OCI-M1 (cell line): ENCODE data around the gene NPAS2.
A peak's percentile ranks its signal among the peaks of the same experiment; 100 is the strongest.

Experiments used
- DNase-seq: peaks from one replicate; lab custom pipeline; 2025; lab: John Stamatoyannopoulos, UW

The NPAS2 gene

DNA sequence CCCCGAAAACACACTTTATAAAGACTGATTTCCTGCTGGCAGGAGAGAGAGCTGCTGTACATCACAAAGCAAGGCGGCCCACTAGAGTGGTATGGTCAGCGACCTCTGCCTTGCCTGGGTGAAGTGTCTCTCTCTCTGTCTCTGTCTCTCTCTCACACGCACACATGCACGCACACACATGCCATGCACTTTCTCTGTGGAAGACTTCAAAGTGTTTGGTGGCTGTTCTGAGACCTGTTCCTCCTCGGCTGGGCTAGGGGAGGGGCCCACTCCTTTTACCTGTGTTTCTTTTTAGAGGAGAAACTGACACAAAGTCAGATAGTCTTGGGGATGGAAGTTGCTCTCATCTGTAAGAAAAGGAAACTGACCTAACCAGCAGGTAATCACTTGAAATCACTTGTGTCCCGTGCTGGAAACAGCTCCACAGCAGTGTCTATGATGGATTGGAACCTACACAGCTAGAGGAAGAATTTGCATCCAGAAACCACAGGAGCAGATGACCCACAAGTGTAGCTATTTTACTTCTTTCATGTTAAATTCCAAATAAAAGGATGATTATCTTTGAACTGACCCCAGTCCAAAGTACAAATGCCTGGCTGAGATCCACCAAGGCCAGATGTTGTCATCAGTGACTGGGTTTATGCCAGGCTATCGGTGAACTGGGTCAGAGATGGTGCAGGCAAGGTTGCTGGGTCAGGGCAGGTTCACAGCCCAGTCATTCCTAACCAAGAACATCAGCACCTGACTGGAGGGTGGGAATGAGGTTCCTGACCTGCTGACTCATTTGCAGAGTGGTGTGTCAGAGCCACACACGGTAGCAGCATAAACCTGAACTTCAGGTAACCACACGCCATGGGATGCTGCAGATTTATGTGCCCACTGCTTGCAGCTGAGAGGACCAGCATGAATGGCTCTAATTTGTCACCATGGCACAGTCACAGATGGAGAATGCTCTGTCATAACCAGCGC, 63.0 kb downstream of the NPAS2 start:
- no peak for DNase-seq

GRCh38 chr2:100884145-100884621, 64.2 kb downstream of the NPAS2 start:
- peak; percentile 56 for DNase-seq

DNA sequence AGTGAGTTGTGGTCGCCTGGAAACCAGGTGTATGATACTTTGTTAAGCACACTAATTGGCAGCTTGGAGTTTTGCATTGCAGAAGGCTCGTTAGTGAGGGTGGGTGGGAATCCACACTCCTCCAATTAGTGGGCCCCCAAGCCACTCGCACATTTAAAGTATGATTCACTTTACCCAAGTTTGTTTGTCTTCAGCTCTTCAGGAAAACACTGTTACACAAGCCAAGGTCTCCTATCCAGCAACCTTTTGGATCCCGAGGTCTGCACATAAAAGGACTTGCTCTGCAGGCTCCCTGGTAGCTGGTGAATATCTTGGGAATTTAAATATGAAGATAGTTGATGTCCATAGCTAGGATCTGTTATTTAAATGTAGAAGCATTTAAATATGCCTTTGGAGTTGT, 66.1 kb downstream of the NPAS2 start:
- no peak for DNase-seq

- no peak for DNase-seq
Measured at GRCh38 chr2:100887039-100887578, 67.2 kb downstream of the NPAS2 start.

- DNase-seq, result no peak
Measured at GRCh38 chr2:100887713-100888495, 68.0 kb downstream of the NPAS2 start.

DNA sequence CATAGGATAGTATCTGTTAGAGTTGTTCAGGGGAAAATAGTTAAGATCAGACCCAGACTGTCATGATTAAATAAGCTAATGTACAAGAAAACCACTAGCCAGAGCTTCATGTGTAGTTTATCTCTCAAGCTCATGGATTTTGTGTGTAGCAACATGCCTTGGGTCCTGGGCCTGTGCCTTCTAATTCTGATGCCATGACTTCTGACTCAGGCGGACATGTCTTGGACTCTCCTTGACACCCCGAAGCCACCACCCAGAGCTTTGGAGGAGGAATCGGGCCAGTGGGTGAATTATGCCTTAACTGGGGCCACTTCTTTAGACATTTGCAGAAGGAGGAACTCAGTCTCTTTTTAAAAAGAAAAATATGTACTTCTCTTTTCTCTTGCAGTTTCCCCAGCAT, 68.7 kb downstream of the NPAS2 start:
- DNase-seq, result peak; percentile 2

- DNase-seq, result no peak
Measured at GRCh38 chr2:100889286-100889685, 69.3 kb downstream of the NPAS2 start.

- DNase-seq, result peak; percentile 85
Measured at GRCh38 chr2:100891906-100892642, 72.1 kb downstream of the NPAS2 start.

DNA sequence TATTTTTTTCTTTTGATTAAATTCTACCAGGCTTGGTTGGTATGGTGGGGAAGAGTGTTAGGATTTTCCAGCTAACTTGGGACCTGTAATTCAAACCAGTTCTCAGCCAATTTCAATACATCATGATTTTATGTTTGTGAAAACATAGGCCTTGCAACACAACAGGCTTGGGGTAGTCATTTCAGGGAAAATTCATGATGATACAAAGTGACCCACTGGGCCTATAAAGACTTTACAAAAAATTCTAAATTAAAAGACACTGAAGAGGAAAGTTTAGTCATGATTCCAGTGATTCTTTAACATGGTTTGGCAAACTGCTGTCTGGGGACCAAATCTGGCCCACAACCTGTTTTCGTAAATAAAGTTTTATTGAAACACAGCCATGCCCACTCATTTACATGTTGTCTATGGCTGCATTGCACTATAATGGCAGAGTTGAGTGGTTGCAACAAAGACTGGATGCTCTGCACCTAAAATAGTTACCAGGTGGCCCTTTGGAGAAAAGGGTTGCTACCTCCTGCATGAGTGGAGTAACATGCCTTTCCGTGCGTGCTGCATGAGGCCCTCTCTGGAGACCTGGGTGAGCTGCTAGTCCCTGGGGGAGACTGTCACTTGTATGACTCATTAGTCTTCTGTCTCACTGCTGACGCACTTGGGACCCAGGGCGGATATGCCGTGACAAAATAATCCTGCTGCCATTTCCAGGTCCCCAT, 73.6 kb downstream of the NPAS2 start:
- DNase-seq, result no peak

DNA sequence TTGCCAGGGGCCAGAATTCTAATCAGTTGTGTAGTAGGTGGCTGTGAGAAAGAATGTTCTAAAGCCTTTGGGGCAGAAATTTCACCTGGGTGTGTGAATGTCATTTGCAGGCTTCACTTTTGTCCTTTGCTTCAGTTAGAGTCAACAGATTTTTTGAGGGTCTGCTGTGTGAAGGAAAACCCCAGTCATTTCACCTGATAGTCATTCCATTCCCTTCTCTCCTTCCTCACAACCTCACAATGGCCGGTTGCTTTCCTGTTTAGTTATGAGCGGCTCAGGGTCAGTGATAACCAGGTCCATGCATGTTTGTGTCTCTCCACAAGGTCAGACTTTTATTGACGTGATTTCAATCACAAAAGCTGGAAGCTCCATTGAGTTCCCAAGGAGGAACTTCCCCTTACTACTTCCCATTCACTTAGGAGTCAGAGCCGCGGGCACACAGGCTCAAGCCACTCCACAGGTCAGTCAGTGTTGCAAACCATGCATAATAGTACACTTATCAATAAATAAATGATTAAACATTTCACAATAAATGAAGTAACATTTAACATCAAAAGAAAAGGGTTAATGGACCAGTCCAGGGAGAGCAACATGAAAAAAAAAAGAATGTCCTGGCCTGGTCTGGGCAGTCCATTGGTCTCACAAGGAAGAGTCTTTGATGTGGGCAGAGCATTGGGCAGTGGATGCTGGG, 74.3 kb downstream of the NPAS2 start:
- DNase-seq, result no peak

- no peak for DNase-seq
Measured at GRCh38 chr2:100894796-100895156, 74.8 kb downstream of the NPAS2 start.

DNA sequence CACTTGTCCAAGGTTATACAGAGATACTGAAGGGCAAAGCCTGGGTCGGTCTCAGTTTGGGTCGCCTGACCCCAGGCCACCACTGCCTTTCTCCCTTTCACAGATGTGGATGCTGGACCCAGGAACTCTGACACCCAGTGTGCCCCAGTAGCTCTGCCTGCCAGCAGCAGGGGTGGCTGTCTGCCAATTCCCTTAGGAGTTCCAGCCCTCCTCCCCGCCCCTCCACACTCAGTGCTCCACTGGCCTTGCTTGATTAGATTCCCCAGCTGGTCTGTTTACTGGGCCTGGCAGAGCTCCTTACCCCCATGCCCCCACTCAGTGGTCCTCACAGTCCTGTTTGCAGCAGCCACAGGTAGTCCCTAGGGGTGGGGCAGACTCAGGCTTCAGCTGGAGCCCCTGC, 75.5 kb downstream of the NPAS2 start:
- DNase-seq, result no peak

- no peak for DNase-seq
Measured at GRCh38 chr2:100895934-100896685, 76.2 kb downstream of the NPAS2 start.

GRCh38 chr2:100898035-100898665, 78.2 kb downstream of the NPAS2 start:
- no peak for DNase-seq

DNA sequence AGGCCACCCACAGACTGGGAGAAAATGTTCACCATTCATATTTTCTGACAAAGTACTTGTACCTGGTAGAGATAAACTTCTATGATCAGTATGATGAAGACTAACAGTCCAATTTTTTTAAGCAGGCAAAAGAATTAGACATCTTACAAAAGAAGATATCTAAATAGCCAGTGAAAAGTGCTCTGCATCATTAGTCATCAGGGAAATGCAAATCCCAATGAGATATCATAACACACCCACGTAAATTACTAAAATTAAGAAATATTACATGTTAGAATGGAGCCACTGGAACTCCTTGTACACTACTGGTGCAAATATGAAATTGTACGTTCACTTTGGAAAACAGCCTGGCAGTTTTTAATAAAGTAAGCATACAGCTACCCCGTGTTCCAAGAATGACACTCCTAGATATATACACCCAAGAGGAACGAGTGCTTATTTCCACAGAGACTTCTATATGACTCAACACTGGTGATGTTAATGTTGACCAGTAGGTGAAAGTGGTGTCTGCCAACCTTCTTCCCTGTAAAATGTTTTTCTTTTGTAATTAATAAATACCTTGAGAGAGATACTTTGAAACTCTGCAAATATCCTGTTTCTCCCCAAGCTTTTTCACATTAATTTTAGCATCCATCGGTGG, 80.3 kb downstream of the NPAS2 start:
- no peak for DNase-seq

DNA sequence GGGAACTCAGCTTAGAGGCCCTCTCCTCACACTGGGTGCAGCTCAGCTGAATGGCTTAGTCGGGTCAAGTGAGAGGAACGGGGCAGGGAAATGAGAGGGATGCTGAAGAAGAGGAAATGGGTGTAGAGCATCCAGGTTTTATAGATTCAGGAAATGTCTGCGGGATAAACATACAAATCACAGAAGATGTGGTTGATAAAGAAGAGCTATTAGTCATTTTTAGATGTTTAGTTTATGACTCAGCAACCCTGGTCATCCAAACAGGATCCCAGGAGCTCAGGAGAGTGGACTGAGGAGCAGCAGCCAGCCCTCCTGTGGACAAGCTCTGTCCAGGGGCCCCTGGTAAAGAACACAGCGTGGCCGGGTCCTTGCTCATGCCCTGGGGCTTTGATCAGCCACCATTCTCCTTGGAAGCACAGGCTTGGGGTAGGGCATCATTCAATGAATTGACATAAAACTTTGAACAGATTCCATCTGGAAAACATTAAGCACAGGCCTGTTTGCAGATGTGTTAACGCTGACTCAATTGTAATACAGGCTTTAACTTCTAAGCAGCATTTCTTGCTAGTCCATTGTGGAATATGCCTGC, 83.0 kb downstream of the NPAS2 start:
- no peak for DNase-seq

GRCh38 chr2:100903534-100904258, 83.8 kb downstream of the NPAS2 start:
- no peak for DNase-seq
